ENCODE measurements around the gene CCSER1.

DNA sequence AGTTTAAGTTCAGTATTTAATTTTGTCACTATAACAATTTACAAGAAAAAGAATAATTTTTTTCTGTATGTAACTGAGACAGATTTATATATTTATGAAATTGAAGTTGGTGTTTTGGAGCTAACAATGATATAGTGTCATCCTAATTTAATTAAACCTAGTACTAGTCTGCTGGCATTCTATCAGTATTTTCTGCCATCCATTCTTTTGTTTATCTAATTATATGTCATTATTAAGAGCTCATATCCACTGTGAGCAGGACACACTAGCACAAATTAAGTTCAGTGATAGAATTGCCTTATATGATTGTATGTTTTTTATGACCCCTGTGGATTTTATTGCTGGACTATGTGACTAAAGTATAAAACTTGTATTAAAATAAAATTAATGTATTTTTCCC is 996.5 kb downstream of the CCSER1 start:
- TF ChIP-seq CTCF (conservative IDR thresholded peaks at IDR 0.05; ENCODE audit: low read length): no peak
- TF ChIP-seq EZH2phosphoT487 (IDR thresholded peaks at IDR 0.05; ENCODE audit: borderline replicate concordance): no peak

All from Loucy (cell line).